ENCODE results near the gene PER1. TPM values are rescaled to one million over a fixed set of nuclear protein-coding genes. Genes with fewer than 3 reads are reported as not detected.
A peak's percentile ranks its signal among the peaks of the same experiment; 100 is the strongest.

PER1 gene
- total RNA-seq, 2 donors from 2014 or later: 59.4 to 75.0 TPM

DNA sequence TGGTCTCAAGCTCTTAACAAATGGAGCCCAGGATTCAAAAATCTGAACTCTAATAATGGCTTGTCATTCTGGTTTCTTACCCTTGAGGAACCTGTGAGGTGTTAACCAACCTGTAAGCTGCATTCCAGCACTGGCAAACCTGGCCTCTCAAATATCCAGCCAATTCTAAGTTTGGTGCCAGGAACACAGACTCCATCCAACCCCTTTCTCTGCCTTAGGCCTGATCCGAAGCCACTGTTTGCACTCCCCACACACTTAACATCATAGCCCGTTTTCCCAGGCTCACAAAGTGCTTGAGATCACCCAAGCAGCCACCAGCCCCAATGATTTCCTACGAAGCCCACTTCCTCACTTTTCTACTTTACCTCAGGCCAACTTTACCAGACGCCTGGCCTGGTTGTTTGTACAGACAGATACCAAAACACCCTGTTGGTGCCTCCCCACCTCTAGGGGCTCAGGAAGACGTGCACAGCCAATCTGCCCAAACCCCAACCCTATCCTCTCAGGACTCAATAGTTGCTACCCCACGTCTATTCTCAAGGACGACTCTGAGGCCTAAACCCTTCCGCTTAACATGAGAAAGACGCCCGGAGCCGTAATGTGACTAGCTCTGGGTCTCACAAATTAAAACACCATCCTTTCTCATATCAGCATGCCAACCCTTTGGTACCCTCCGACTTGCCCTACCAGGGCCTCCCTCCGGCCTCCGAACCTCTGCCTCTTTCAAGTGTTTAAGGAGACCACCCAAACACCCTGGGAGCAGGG is 3.2 kb upstream of the PER1 start:
- H3K4me3 ChIP-seq: peak overlapping the region; percentile 83 to 95
- H3K27ac ChIP-seq: peak overlapping the region; percentile 100
- no peak for DNase-seq (ENCODE audit: low spot score)
- no peaks in the 10 kb centered on the region for H3K27me3 ChIP-seq
- no peaks in the 10 kb centered on the region for H3K9me3 ChIP-seq
- peaks cover 0 to 43% of the 10 kb centered on the region in 2 donors for H3K4me1 ChIP-seq
- no peak for TF ChIP-seq CTCF (IDR thresholded peaks at IDR 0.05)
- H3K36me3 ChIP-seq: peaks cover 29% of the 10 kb centered on the region

DNA sequence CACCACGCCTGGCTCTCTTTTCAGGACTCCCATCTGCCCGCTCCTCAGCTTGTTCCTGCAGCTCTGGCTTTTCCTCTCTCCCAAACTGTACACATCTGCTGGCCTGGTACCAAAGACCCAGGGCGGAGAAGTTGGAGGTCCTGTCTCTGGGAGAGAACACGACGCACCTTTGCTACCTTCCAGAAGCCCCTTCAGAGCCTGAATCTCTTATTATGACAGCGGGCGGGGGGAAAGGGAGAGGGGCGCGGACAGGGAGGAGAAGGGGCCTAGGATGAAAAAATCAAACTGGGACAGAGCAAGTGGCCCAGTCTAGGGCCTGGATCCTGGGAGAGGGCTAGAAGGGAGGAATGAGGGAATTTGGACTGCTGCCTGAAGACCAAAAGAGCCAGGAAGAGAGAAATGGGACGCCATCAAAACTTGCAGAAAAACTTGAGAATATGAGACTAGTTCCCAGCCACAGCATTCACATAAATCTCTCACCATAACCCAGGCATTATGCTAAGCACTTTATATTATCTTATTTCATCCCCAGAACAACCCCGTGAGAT is 2.5 kb upstream of the PER1 start:
- H3K4me3 ChIP-seq: peak overlapping the region; percentile 83 to 95
- DNase-seq (ENCODE audit: low spot score): no peak
- H3K36me3 ChIP-seq: peaks cover 33% of the 10 kb centered on the region
- TF ChIP-seq CTCF (IDR thresholded peaks at IDR 0.05): no peak
- H3K4me1 ChIP-seq: peaks cover 0 to 49% of the 10 kb centered on the region in 2 donors
- H3K27ac ChIP-seq: peak overlapping the region; percentile 100
- H3K27me3 ChIP-seq: no peaks in the 10 kb centered on the region
- H3K9me3 ChIP-seq: no peaks in the 10 kb centered on the region

- TF ChIP-seq CTCF (IDR thresholded peaks at IDR 0.05): no peak
- Histone ChIP-seq H3K27me3 (no peaks in the 10 kb centered on the region), H3K4me1 (peaks cover 0 to 49% of the 10 kb centered on the region in 2 donors), H3K27ac (peak overlapping the region; percentile 100), H3K36me3 (peaks cover 34% of the 10 kb centered on the region), H3K9me3 (no peaks in the 10 kb centered on the region), H3K4me3 (peak overlapping the region; percentile 83 to 95)
- DNase-seq (ENCODE audit: low spot score): peak; percentile 100
These were observed 1.9 kb upstream of the PER1 start for GRCh38 chr17:8153957-8154607.

DNA sequence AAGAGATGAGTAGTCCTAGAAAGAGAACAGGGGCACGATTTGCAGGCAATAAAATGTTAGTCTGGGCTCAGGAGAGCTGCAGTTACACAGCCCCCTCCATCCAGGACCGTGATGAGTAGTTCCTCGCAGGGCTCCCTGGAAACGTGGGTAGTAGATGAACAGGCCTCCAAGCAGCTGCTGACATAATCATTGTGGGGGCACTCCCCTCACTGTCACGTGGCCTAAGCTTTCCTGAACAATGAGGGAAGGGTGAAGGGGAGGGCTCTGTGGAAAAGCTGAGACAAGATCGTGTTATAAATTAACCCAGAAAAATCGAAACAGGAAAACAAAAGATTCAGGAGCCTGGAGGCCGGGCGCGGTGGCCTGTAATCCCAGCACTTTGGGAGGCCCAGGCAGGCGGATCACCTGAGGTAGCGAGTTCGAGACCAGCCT is 1.3 kb upstream of the PER1 start:
- H3K9me3 ChIP-seq: no peaks in the 10 kb centered on the region
- peaks cover 0 to 46% of the 10 kb centered on the region in 2 donors for H3K4me1 ChIP-seq
- no peaks in the 10 kb centered on the region for H3K27me3 ChIP-seq
- H3K36me3 ChIP-seq: peaks cover 39% of the 10 kb centered on the region
- no peak for TF ChIP-seq CTCF (IDR thresholded peaks at IDR 0.05)
- H3K4me3 ChIP-seq: peak overlapping the region; percentile 46 to 83
- DNase-seq (ENCODE audit: low spot score): peak; percentile 94
- peak overlapping the region; percentile 100 for H3K27ac ChIP-seq

DNA sequence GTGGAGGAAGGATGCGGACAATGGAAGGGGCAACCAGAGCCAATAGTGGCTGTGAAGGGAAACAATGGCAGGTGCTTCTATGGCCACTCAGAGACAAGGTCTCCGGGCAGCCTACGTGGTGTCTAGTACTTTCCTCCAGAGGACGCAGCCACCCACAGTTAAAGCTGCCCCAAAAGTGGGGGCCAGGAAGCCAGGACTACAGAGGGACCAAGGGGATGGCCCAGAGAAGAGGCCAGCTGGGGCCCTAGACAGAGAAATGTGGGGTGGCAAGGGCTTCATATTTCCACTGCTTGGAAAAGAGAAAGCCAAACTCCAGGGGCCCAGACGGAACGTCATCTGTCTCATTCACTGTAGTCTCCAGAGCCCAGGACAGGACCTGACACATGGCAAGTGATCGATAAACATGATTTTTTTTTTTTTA is 837 bp upstream of the PER1 start:
- peaks cover 44% of the 10 kb centered on the region for H3K36me3 ChIP-seq
- TF ChIP-seq CTCF (IDR thresholded peaks at IDR 0.05): no peak
- peak overlapping the region; percentile 46 to 83 for H3K4me3 ChIP-seq
- H3K4me1 ChIP-seq: peaks cover 0 to 47% of the 10 kb centered on the region in 2 donors
- DNase-seq (ENCODE audit: low spot score): no peak
- H3K27ac ChIP-seq: peak overlapping the region; percentile 100
- no peaks in the 10 kb centered on the region for H3K9me3 ChIP-seq
- H3K27me3 ChIP-seq: no peaks in the 10 kb centered on the region
